ENCODE data around the gene ERN1. TPM values are rescaled to one million over a fixed set of nuclear protein-coding genes. Genes with fewer than 3 reads are reported as not detected.
A peak's percentile ranks its signal among the peaks of the same experiment; 100 is the strongest.

The ERN1 gene
- total RNA-seq, 1 donor from 2014 or later, result 16.7 TPM

DNA sequence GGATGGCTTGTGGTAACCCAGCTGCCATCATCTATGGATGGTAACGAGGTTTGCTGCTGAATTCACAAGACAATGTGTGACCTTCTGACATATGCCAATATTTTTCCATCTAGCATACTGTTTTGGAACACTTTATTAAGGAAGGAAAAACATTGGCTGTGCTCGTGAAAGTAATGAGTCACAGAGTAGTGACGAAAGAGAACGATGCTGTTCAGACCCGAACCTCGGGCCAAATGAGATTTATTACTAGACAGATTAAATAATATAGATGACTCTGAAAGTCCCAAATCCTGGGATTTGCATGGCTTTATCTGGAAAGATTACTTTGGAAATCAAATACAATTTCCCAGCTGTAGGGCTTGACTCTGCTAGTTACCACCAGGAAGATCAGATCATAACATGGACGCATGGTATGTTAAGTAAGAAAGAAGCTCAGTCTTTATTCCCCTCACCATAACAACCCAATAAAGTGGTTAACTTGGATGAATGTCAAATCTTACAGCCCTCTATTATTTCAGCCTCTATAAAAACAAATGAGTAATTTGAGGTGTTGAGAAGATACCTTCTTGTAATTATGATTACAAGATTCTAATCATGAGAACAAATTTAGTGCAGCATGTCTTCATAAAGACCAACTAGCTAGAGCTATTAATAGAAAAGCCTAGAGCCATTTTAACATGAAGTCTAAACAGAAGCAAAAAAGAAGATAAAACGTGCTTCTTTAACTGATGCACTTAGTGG lies 32.6 kb downstream of the ERN1 start:
- H3K4me1 Mint-ChIP-seq (ENCODE audit: unreplicated experiment), result peaks cover 13% of the 10 kb centered on the region
- H3K4me3 Mint-ChIP-seq (ENCODE audit: unreplicated experiment), result no peak overlapping the region
- H3K9me3 Mint-ChIP-seq (ENCODE audit: unreplicated experiment), result no peaks in the 10 kb centered on the region
- no peak for TF ChIP-seq CTCF (IDR thresholded peaks at IDR 0.05; ENCODE audit: unreplicated experiment)
- no peak for DNase-seq (ENCODE audit: low spot score)
- no peak overlapping the region for H3K27ac Mint-ChIP-seq (ENCODE audit: unreplicated experiment)
- peaks cover 5% of the 10 kb centered on the region for H3K27me3 Mint-ChIP-seq (ENCODE audit: unreplicated experiment)
- peaks cover 18% of the 10 kb centered on the region for H3K36me3 Mint-ChIP-seq (ENCODE audit: low read depth, unreplicated experiment)

- no peak overlapping the region for H3K27ac Mint-ChIP-seq (ENCODE audit: unreplicated experiment)
Observed at GRCh38 chr17:64096037-64096436, 33.9 kb downstream of the ERN1 start.

GRCh38 chr17:64095144-64095882 lies 34.6 kb downstream of the ERN1 start:
- TF ChIP-seq CTCF (IDR thresholded peaks at IDR 0.05; ENCODE audit: unreplicated experiment), result no peak
- Mint-ChIP-seq H3K4me3 (ENCODE audit: unreplicated experiment) (peak overlapping the region; percentile 19), H3K4me1 (ENCODE audit: unreplicated experiment) (peaks cover 16% of the 10 kb centered on the region), H3K27me3 (ENCODE audit: unreplicated experiment) (peaks cover 7% of the 10 kb centered on the region), H3K9me3 (ENCODE audit: unreplicated experiment) (no peaks in the 10 kb centered on the region), H3K36me3 (ENCODE audit: low read depth, unreplicated experiment) (peaks cover 24% of the 10 kb centered on the region), H3K27ac (ENCODE audit: unreplicated experiment) (no peak overlapping the region)
- no peak for DNase-seq (ENCODE audit: low spot score)

More at GRCh38 chr17:64096037-64096436, 33.9 kb downstream of the ERN1 start:
- no peak for TF ChIP-seq CTCF (IDR thresholded peaks at IDR 0.05; ENCODE audit: unreplicated experiment)
- peaks cover 22% of the 10 kb centered on the region for H3K36me3 Mint-ChIP-seq (ENCODE audit: low read depth, unreplicated experiment)
- H3K4me3 Mint-ChIP-seq (ENCODE audit: unreplicated experiment), result peak overlapping the region; percentile 19
- no peak for DNase-seq (ENCODE audit: low spot score)
- H3K9me3 Mint-ChIP-seq (ENCODE audit: unreplicated experiment), result no peaks in the 10 kb centered on the region
- H3K4me1 Mint-ChIP-seq (ENCODE audit: unreplicated experiment), result peaks cover 16% of the 10 kb centered on the region
- H3K27me3 Mint-ChIP-seq (ENCODE audit: unreplicated experiment), result peaks cover 7% of the 10 kb centered on the region

GRCh38 chr17:64094412-64094811 lies 35.5 kb downstream of the ERN1 start:
- DNase-seq (ENCODE audit: low spot score), result no peak
- no peaks in the 10 kb centered on the region for H3K9me3 Mint-ChIP-seq (ENCODE audit: unreplicated experiment)
- H3K36me3 Mint-ChIP-seq (ENCODE audit: low read depth, unreplicated experiment), result peaks cover 24% of the 10 kb centered on the region
- H3K4me1 Mint-ChIP-seq (ENCODE audit: unreplicated experiment), result peaks cover 16% of the 10 kb centered on the region
- TF ChIP-seq CTCF (IDR thresholded peaks at IDR 0.05; ENCODE audit: unreplicated experiment), result no peak
- peaks cover 7% of the 10 kb centered on the region for H3K27me3 Mint-ChIP-seq (ENCODE audit: unreplicated experiment)
- no peak overlapping the region for H3K27ac Mint-ChIP-seq (ENCODE audit: unreplicated experiment)
- no peak overlapping the region for H3K4me3 Mint-ChIP-seq (ENCODE audit: unreplicated experiment)

- Mint-ChIP-seq H3K36me3 (ENCODE audit: low read depth, unreplicated experiment) (peaks cover 24% of the 10 kb centered on the region), H3K4me3 (ENCODE audit: unreplicated experiment) (no peak overlapping the region), H3K27ac (ENCODE audit: unreplicated experiment) (no peak overlapping the region), H3K27me3 (ENCODE audit: unreplicated experiment) (peaks cover 9% of the 10 kb centered on the region), H3K9me3 (ENCODE audit: unreplicated experiment) (no peaks in the 10 kb centered on the region), H3K4me1 (ENCODE audit: unreplicated experiment) (peaks cover 19% of the 10 kb centered on the region)
- no peak for TF ChIP-seq CTCF (IDR thresholded peaks at IDR 0.05; ENCODE audit: unreplicated experiment)
- DNase-seq (ENCODE audit: low spot score), result no peak
Observed at GRCh38 chr17:64092952-64093451, 36.9 kb downstream of the ERN1 start.

Measured in endothelial cell (in vitro differentiated cells).